AG10803 (cell line): Measurements from ENCODE around the gene SLC44A1.

Experiments
- DNase-seq: peaks from one replicate; pipeline ENCODE4 v3.0.0; 2010; ENCODE audit warnings: low read depth
- H3K4me3 ChIP-seq: 2 replicates; pipeline ENCODE4 v1.5.1; 2011; ENCODE audit warnings: mild to moderate bottlenecking, low read length, control low read depth
- CTCF ChIP-seq: conservative IDR thresholded peaks from 2 replicates; pipeline ENCODE4 v1.5.1; 2011; ENCODE audit warnings: mild to moderate bottlenecking, low read length, control low read depth, inconsistent platforms

The SLC44A1 gene

DNA sequence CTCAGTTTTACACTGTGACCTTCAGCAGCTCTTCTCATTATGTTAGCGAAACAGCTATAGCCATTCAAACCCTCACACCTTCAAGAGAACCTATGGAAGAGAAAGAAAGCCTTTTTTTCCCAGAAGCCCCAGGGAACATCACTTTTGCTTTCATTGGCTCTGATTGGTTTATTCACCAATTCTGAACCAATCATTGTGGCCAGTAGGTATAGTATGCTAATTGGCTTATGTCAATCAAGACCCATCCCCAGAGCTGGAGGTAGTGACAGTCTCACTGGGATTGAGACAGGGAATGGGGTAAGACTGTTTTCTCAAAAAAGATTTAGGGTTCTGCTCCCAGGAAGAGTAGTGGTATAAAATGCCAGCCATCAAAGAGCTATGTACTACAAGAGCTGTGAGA lies 129.3 kb downstream of the SLC44A1 start:
- TF ChIP-seq CTCF: no peak
- H3K4me3 ChIP-seq: no peak overlapping the region
- no peak for DNase-seq

DNA sequence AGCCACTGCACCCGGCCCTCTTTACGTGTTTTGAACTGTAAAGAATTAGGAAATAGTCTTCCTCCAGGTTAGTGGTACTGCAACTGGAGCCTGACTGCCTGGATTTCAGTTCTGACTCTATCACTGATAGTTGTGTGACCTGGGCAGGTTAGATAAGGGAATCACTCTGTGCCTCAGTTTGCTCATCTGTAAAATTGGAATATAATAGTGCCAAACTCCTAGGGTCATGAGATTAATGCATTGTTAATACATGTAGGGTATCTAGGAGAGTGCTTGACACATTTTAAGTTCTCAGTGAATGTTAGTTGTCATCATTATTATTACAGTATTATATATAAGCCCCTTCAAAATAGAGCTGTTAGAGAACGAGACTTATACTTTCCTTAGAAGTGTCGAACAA lies 130.9 kb downstream of the SLC44A1 start:
- H3K4me3 ChIP-seq: no peak overlapping the region
- no peak for DNase-seq
- TF ChIP-seq CTCF: no peak

GRCh38 chr9:105376893-105377292 lies 132.4 kb downstream of the SLC44A1 start:
- no peak overlapping the region for H3K4me3 ChIP-seq
- no peak for TF ChIP-seq CTCF
- no peak for DNase-seq

DNA sequence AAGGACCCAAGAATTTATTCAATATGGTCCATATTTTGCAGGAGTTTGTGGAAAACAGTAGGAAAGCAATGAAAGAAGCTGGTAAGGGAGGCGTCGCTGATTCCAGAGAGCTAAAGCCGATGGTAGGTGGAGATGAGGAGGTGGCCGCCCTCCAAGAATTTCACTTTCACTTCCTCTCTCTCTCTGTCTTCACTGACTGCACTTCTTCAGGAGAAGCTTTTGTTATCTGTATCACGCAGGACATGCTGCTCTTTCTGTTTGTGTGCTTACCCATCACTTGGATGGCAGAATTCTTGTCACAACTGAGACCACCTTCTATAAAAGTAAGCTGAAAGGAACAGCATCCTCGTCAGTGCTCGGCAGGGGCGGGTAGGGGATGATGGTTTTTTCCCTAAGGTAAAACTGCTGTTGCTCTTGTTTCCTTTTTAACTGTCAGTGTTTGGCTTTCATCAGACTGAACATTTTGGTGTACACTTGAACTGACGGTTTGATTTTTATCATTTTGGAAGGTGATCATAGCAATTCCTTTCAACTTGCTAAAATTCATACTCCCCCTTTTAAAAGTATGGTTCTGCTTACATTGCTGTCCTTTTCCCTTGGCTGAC lies 141.0 kb downstream of the SLC44A1 start:
- no peak for TF ChIP-seq CTCF
- no peak overlapping the region for H3K4me3 ChIP-seq
- DNase-seq: no peak

DNA sequence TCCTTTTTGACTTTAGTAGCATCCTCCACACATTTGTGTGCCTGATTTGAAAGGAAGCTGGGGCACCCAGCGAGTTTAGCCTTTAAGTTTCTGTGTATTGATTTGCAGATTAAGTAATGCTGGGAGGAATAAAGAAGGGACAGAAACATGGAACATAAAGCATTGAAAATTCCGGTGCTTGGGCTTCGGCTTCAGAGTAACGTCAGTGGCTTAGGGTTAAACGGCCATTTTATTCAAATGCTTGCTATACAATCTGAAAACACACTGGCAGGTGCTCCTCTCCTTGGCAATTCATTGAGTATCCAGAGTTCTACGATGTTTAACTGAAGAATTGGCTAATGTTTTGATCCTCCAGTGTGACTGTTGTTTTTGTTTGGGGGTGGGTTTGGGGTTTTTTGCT lies 145.3 kb downstream of the SLC44A1 start:
- H3K4me3 ChIP-seq: no peak overlapping the region
- DNase-seq: no peak
- no peak for TF ChIP-seq CTCF

- TF ChIP-seq CTCF: no peak
- no peak overlapping the region for H3K4me3 ChIP-seq
- DNase-seq: no peak
Measured at GRCh38 chr9:105390871-105391270, 146.4 kb downstream of the SLC44A1 start.

- H3K4me3 ChIP-seq: no peak overlapping the region
- no peak for TF ChIP-seq CTCF
- no peak for DNase-seq
Measured at GRCh38 chr9:105391288-105391687, 146.8 kb downstream of the SLC44A1 start.
